Smooth muscle cell (in vitro differentiated cells): ENCODE data around the gene KLF16. TPM values are rescaled to one million over a fixed set of nuclear protein-coding genes. Genes with fewer than 3 reads are reported as not detected.
A peak's percentile ranks its signal among the peaks of the same experiment; 100 is the strongest.

Experiments
- DNase-seq: peaks from one replicate; lab custom pipeline; 2025; ENCODE audit not compliant: unreplicated experiment; lab: John Stamatoyannopoulos, UW
- H2AFZ ChIP-seq: fragments of 200-600 bp; sonication (generic); 2 replicates; pipeline ENCODE4 v1.6.0; 2016; ENCODE audit warnings: antibody characterized with exemption, low read depth, mild to moderate bottlenecking
- H3F3A ChIP-seq: fragments of 200-600 bp; sonication (generic); 2 replicates; pipeline ENCODE4 v1.6.0; 2017; ENCODE audit warnings: antibody characterized with exemption, low read depth
- H3K27ac ChIP-seq: fragments of 200-600 bp; sonication (generic); 2 replicates; pipeline ENCODE4 v1.5.1; 2016; ENCODE audit warnings: low read depth, mild to moderate bottlenecking
- H3K27me3 ChIP-seq: fragments of 200-600 bp; sonication (generic); 2 replicates; pipeline ENCODE4 v1.6.1; 2016; ENCODE audit warnings: low read depth, mild to moderate bottlenecking
- H3K36me3 ChIP-seq: fragments of 200-600 bp; sonication (generic); 2 replicates; pipeline ENCODE4 v1.5.1; 2016; ENCODE audit warnings: low read depth
- H3K4me1 ChIP-seq: fragments of 200-600 bp; sonication (generic); 2 replicates; pipeline ENCODE4 v1.5.1; 2016; ENCODE audit warnings: low read depth
- H3K4me2 ChIP-seq: fragments of 200-600 bp; sonication (generic); 2 replicates; pipeline ENCODE4 v1.6.0; 2016; ENCODE audit warnings: mild to moderate bottlenecking
- H3K4me3 ChIP-seq: fragments of 200-600 bp; sonication (generic); 2 replicates; pipeline ENCODE4 v1.5.1; 2016; ENCODE audit warnings: mild to moderate bottlenecking
- H3K79me2 ChIP-seq: fragments of 200-600 bp; sonication (generic); 2 replicates; pipeline ENCODE4 v1.6.0; 2016; ENCODE audit warnings: low read depth, mild to moderate bottlenecking
- H3K9ac ChIP-seq: fragments of 200-600 bp; sonication (generic); 2 replicates; pipeline ENCODE4 v1.6.0; 2016; ENCODE audit warnings: low read depth
- H3K9me3 ChIP-seq: fragments of 200-600 bp; sonication (generic); replicated peaks from 2 replicates; pipeline ENCODE4 v1.5.1; 2016; ENCODE audit warnings: low read depth
- H4K20me1 ChIP-seq: fragments of 200-600 bp; sonication (generic); 2 replicates; pipeline ENCODE4 v1.6.0; 2016; ENCODE audit warnings: low read depth
- WGBS: methylation state at CpG from one replicate; pipeline ENCODE4 v1.1.7; 2016; ENCODE audit warnings: low lambda C conversion rate; 5-methylcytosine and 5-hydroxymethylcytosine counted together
- polyA plus RNA-seq: library from polyadenylated mRNA; unstranded; fragments of >200 nt; fragmentation: Nextera tagmentation; extraction: Ambion mirVana; gene quantifications from 2 replicates; pipeline ENCODE4 v1.2.1, GENCODE V29; 2016
- total RNA-seq: library from RNA; depleted of rRNA; stranded (reverse); fragments of >200 nt; gene quantifications from 2 replicates; pipeline ENCODE4 v1.2.3, GENCODE V29; 2014
- TF ChIP-seq, protein P1 (sequence below): fragments of 200-600 bp; sonication (generic); IDR thresholded peaks from 2 replicates; pipeline ENCODE4 v1.5.1; 2017; ENCODE audit warnings: borderline replicate concordance, mild to moderate bottlenecking, antibody characterized with exemption; ENCODE audit not compliant: insufficient read depth, poor library complexity, severe bottlenecking

The KLF16 gene
- total and polyA plus RNA-seq, 2 experiments from 2014 or later, result 5.8 to 15.4 TPM

DNA sequence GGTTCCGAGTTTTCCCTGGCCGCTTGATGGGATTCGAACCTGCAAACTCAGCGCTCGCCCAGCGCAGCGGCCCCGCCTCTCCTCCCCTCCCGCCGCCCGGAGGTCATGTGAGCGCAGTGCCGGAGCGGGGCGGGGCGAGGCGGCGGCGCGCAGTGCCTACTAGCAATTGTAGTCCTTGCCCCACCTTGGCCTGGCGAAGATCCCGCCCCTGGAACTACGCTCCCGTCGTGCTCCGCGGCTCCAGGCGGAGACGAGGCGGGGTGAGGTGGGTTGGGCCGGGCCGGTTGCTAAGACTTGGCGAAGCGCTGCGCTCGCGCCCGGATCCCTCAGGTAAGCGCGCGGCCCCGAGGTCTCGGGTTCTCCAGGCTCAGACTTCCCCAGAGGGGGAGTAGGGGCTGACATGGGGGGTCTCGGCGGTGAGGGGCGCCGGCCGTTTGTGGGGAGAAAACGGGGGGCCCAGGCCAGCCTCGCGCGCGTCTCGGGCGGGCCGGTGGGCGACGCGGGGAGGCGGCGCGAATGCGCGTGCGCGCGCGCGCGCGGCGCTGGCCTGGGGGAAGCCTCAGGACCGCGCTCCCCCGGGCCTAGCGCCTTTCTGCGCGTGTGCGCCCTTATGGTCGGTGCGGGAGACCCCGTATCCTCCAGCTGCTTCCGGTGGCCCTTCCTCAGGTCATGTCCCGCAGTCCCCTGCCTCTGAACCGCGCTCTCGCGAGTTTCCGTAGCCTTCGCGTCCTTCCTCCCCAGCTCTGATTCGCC is 41.9 kb upstream of the KLF16 start, which contains the start of the genes ADAT3 and SCAMP4:
ADAT3 (plus strand) TSS at position 290 of the 753 bp plus-strand sequence. CDS start 6,649 bp downstream, outside the sequence.
SCAMP4 (plus strand) TSS at position 290 of the 753 bp plus-strand sequence. CDS start 9,621 bp downstream, outside the sequence.
- H3K4me1 ChIP-seq, result peaks cover 5% of the 10 kb centered on the region
- H3K9ac ChIP-seq, result peak within 1 kb of the TSS; percentile 79
- peak within 1 kb of the TSS; percentile 67 for H3K4me3 ChIP-seq
- peaks cover 33% of the 10 kb centered on the region for H4K20me1 ChIP-seq
- peaks cover 48% of the 10 kb centered on the region for H3K79me2 ChIP-seq
- WGBS, result 1% methylated on average over 64 of the region's 92 CpGs
- peak within 1 kb of the TSS; percentile 53 for H2AFZ ChIP-seq
- no peaks in the 10 kb centered on the region for H3K27me3 ChIP-seq
- peaks cover 10% of the 10 kb centered on the region for H3F3A ChIP-seq
- TF ChIP-seq, protein P1, sequence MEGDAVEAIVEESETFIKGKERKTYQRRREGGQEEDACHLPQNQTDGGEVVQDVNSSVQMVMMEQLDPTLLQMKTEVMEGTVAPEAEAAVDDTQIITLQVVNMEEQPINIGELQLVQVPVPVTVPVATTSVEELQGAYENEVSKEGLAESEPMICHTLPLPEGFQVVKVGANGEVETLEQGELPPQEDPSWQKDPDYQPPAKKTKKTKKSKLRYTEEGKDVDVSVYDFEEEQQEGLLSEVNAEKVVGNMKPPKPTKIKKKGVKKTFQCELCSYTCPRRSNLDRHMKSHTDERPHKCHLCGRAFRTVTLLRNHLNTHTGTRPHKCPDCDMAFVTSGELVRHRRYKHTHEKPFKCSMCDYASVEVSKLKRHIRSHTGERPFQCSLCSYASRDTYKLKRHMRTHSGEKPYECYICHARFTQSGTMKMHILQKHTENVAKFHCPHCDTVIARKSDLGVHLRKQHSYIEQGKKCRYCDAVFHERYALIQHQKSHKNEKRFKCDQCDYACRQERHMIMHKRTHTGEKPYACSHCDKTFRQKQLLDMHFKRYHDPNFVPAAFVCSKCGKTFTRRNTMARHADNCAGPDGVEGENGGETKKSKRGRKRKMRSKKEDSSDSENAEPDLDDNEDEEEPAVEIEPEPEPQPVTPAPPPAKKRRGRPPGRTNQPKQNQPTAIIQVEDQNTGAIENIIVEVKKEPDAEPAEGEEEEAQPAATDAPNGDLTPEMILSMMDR, result no peak
- DNase-seq, result peak; percentile 93
- H3K27ac ChIP-seq, result peak within 1 kb of the TSS; percentile 63
- H3K36me3 ChIP-seq, result no peaks in the 10 kb centered on the region
- H3K4me2 ChIP-seq, result peak within 1 kb of the TSS; percentile 82
- no peaks in the 10 kb centered on the region for H3K9me3 ChIP-seq

DNA sequence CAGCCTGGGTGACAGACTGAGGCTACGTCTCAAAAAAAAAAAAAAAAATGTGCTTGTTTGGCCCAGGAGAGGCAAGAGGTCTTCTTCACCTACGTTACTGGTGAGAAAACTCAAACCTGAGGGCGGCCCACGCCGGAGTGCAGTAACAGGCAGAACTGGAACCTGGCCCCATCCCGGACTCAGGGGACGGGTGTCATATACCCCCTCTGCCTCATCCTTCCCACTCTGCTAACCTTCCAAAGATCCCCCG is 41.4 kb upstream of the KLF16 start:
- Histone ChIP-seq H3K4me3 (peak overlapping the region; percentile 67), H3K27ac (peak overlapping the region; percentile 63), H3K9ac (no peak overlapping the region), H3K9me3 (no peaks in the 10 kb centered on the region), H3K4me1 (peaks cover 5% of the 10 kb centered on the region), H3K79me2 (peaks cover 43% of the 10 kb centered on the region), H3K36me3 (no peaks in the 10 kb centered on the region), H3K4me2 (peak overlapping the region; percentile 24), H4K20me1 (peaks cover 28% of the 10 kb centered on the region), H2AFZ (no peak overlapping the region), H3K27me3 (no peaks in the 10 kb centered on the region), H3F3A (peaks cover 10% of the 10 kb centered on the region)
- TF ChIP-seq, protein P1, result no peak
- 36% methylated on average over 8 of the region's 8 CpGs for WGBS
- DNase-seq, result no peak

DNA sequence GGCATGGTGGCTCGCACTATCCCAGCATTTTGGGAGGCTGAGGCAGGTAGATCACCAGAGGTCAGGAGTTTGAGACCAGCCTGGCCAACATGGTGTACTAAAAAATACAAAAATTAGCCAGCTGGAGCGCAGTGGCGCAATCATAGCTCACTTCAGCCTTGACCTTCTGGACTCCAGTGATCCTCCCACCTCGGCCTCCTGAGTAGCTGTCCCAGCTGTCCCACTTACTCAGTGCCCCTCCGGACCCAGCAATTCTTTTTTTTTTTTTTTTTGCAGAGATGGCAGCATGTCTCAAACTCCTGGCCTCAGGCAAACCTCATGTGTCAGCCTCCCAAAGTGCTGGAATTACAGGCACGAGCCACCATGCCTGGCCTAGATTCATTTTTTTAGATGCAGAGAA is 39.5 kb upstream of the KLF16 start:
- H3K9me3 ChIP-seq, result no peaks in the 10 kb centered on the region
- peaks cover 10% of the 10 kb centered on the region for H3F3A ChIP-seq
- WGBS, result 79% methylated on average over 6 of the region's 6 CpGs
- DNase-seq, result no peak
- TF ChIP-seq, protein P1, result no peak
- no peak overlapping the region for H3K27ac ChIP-seq
- peaks cover 9% of the 10 kb centered on the region for H4K20me1 ChIP-seq
- H3K36me3 ChIP-seq, result no peaks in the 10 kb centered on the region
- no peaks in the 10 kb centered on the region for H3K27me3 ChIP-seq
- no peak overlapping the region for H2AFZ ChIP-seq
- H3K9ac ChIP-seq, result no peak overlapping the region
- H3K4me2 ChIP-seq, result no peak overlapping the region
- peaks cover 24% of the 10 kb centered on the region for H3K79me2 ChIP-seq
- H3K4me1 ChIP-seq, result peaks cover 5% of the 10 kb centered on the region
- H3K4me3 ChIP-seq, result no peak overlapping the region

DNA sequence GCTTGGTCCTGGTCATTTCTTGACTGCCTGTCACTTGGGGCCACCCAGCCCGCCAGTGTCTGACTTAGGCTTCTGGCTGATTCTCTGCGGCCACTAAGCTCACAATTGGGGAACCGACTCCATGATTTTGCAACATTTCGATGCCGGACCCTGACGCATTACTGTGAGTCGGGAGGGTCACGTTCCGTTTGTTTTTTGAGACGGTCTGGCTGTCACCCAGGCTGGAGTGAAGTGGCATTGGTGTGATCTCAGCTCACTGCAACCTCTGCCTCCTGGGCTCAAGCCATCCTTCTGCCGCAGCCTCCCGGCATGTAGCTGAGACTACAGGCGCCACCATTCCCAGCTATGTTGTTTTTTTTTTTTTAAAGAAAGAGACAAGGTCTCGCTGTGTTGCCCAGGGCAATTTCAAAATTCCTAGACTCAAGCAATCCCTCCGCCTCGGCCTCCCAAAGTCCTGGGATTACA is 38.6 kb upstream of the KLF16 start:
- peaks cover 5% of the 10 kb centered on the region for H3K4me1 ChIP-seq
- peaks cover 15% of the 10 kb centered on the region for H3K79me2 ChIP-seq
- no peaks in the 10 kb centered on the region for H4K20me1 ChIP-seq
- no peaks in the 10 kb centered on the region for H3K36me3 ChIP-seq
- H3K4me2 ChIP-seq, result no peak overlapping the region
- DNase-seq, result no peak
- H3K9me3 ChIP-seq, result no peaks in the 10 kb centered on the region
- H2AFZ ChIP-seq, result no peak overlapping the region
- no peaks in the 10 kb centered on the region for H3K27me3 ChIP-seq
- no peak overlapping the region for H3K9ac ChIP-seq
- no peak overlapping the region for H3K27ac ChIP-seq
- WGBS, result 93% methylated on average over 16 of the region's 16 CpGs
- peaks cover 10% of the 10 kb centered on the region for H3F3A ChIP-seq
- TF ChIP-seq, protein P1, result no peak
- H3K4me3 ChIP-seq, result no peak overlapping the region
